ENCODE results near the gene C10orf120.

Gene C10orf120

GRCh38 chr10:122655524-122656307 is 43.9 kb downstream of the C10orf120 start:
- no peak for TF ChIP-seq CTCF (IDR thresholded peaks at IDR 0.05; ENCODE audit: insufficient read depth, low read depth, low read length, missing control alignments)
- no peak for DNase-seq (ENCODE audit: low read depth)
- no peak overlapping the region for H3K4me3 ChIP-seq (ENCODE audit: low read depth, low read length)

- no peak overlapping the region for H3K4me3 ChIP-seq (ENCODE audit: low read depth, low read length)
- no peak for DNase-seq (ENCODE audit: low read depth)
- TF ChIP-seq CTCF (IDR thresholded peaks at IDR 0.05; ENCODE audit: insufficient read depth, low read depth, low read length, missing control alignments), result no peak
Measured at GRCh38 chr10:122650331-122650730, 49.3 kb downstream of the C10orf120 start.

GRCh38 chr10:122649903-122650302 is 49.7 kb downstream of the C10orf120 start:
- no peak overlapping the region for H3K4me3 ChIP-seq (ENCODE audit: low read depth, low read length)
- no peak for TF ChIP-seq CTCF (IDR thresholded peaks at IDR 0.05; ENCODE audit: insufficient read depth, low read depth, low read length, missing control alignments)

GRCh38 chr10:122648599-122649428 is 50.8 kb downstream of the C10orf120 start:
- no peak overlapping the region for H3K4me3 ChIP-seq (ENCODE audit: low read depth, low read length)
- peak; percentile 77 for TF ChIP-seq CTCF (IDR thresholded peaks at IDR 0.05; ENCODE audit: insufficient read depth, low read depth, low read length, missing control alignments)
- DNase-seq (ENCODE audit: low read depth), result peak; percentile 50

More at GRCh38 chr10:122649903-122650302, 49.7 kb downstream of the C10orf120 start:
- DNase-seq (ENCODE audit: low read depth), result no peak
